SU-DHL-6 (cell line): ENCODE measurements around the gene MRPL57.

ENCODE experiments used
- CTCF ChIP-seq: fragments of 200-600 bp; sonication (generic); IDR thresholded peaks from one replicate; pipeline ENCODE4 v1.5.1; 2017; ENCODE audit warnings: antibody characterized with exemption, mild to moderate bottlenecking, low read length, moderate library complexity; ENCODE audit not compliant: insufficient read depth, poor library complexity, severe bottlenecking
- EZH2phosphoT487 ChIP-seq: fragments of 200-600 bp; sonication (generic), shearing (Covaris generic); conservative IDR thresholded peaks from 2 replicates; pipeline ENCODE4 v1.6.1; 2018; ENCODE audit warnings: mild to moderate bottlenecking, antibody characterized with exemption, low read length, moderate library complexity, mixed read lengths

DNA sequence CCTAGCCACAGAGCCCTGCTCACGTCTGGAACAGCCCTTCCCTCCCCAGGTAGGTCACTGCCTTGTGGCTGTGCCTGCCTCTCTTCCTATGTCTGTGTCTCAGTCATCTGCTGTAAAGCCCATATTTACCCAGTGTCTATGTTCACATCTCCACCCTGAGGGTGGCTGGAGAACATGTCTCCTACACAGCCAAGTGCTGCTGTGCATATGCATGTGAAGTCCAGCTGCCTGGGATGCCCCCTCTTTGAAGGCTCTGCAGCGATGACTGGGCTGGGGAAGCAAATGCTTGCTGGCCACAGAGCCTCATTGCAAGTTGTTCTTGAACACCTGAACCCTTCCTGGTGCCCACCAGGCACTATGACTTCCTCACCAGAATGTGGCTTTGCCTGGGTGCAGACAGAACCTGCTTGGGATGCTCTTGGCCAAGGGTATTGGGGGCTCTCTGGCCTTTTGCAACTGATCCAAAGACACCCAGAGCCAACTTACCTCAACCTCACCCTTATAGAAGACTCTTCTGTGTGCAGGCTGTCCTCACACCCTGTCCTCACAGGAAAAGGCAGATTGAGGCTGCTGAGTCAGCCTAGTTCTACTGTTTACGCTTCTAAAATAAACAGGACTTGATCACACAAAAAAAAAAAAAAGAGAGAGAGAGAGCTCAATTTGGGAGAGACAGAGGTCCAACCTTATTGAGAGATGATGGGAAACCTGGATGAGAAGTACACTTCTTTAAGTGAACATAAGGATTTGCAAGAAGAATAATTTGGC lies 26.5 kb downstream of the MRPL57 start:
- no peak for TF ChIP-seq CTCF
- TF ChIP-seq EZH2phosphoT487 = no peak
